Suppressor macrophage treated with lipopolysaccharide for 4 hours (primary cell): ENCODE data around the gene KRTAP5-1.
"Not testable (repeated sequence)": the region's sequence is repeated elsewhere in the genome, so short reads cannot be mapped to it uniquely, and the experiment has no call there.

ENCODE experiments used
- DNase-seq: peaks from one replicate; pipeline ENCODE4 v3.0.0-alpha.2; 2020

The KRTAP5-1 gene

DNA sequence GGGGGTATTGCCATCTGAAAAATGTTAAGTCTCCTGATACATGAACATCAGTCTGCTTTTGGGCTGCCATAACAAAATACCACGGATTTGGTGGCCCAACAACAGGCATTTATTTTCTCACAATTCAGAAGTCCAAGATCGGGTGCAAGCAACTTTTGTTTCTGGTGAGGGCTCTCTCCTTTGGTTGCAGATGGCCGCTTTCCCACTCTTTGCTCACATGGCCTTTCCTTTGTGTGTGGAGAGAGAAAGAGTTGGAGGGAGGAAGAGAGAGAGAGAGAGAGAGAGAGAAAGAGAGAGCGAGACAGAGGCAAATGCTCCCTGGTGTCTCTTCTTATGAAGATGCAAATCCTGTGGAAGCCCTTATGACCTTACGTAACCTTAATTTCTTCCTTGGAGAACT is 15.5 kb upstream of the KRTAP5-1 start:
- no peak for DNase-seq

DNA sequence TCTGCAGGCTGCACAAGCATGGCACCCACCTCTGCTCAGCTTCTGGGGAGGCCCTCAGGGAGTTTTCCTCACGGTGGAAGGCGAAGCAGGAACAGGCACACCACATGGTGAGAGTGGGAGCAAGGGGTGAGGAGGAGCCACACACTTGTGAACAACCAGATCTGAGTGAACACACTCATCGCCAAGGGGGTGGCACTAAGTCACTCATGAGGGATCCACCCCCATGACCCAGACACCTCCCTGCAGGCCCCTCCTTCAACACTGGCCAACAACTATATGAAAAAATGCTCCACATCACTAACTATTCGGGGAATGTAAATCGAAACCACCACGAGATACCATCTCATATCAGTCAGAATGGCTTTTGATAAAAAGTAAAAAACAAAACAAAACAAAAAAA is 13.7 kb upstream of the KRTAP5-1 start:
- DNase-seq, result no peak

DNA sequence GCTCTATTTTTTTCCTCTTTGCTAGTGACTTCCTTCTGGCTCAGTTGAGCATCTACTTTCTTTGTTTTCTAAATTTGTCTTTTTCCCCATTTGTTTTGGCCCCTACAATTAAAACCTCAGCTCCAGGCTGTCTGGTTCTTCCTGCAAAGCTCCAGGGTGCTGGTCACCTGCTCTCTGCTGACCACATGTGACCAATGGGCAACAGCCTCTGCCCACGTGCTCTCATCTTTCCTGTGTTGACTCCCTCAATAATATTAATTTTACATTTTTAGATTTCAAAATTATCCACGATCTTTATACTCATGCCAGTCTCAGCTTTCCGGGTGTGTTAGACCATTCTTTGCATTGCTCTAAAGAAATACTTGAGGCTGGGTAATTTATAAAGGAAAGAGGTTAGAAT is 13.3 kb upstream of the KRTAP5-1 start:
- DNase-seq, result not testable (repeated sequence)

DNA sequence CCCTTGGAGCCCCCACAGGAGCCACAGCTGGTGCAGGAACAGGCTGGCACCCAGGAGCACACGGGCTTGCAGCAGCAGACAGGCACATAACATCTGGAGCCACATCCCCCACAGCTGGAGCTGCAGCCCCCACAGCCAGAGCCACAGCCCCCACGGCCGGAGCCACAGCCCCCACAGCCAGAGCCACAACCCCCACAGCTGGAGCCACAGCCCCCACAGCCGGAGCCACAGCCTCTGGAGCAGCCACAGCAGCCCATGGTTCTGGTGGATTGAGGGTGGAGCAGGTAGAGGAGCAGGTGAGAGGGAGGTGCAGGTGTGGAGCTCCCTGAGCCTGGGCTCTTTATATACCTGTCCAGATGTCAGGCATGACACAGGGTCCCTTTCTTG is 12.9 kb upstream of the KRTAP5-1 start, which contains the start of gene KRTAP5-2:
KRTAP5-2 (minus strand) TSS at position 301 of the 387 bp plus-strand sequence; CDS start at position 257, 44 bp downstream.
- DNase-seq, result no peak

DNA sequence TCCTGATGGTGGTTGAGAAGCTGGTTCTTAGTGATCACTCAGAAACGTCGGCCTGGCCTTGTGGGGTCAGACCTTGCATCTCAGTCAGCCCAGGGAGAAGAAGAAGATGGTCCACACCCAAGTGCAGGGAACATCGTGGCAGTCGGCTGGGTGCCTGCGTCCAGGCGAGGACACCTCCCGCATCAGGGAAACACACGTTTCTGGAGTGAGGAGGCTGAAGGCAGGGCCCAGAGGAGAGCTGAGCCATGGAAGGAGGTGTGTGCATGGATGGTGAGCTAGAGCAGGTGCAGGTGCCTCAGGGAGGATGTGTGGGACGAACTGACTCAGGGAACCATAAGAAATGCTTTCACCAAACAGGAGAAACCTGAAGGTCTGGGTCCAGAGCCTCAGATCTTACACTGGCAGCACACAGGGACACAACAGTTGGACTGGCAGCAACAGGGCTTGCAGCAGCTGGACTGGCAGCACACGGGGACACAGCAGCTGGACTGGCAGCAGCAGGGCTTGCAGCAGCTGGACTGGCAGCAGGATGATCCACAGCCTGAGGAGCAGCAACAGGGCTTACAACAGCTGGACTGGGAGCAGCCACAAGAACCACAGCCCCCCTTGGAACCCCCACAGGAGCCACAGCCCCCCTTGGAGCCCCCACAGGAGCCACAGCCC is 12.4 kb upstream of the KRTAP5-1 start:
- DNase-seq, result no peak

DNA sequence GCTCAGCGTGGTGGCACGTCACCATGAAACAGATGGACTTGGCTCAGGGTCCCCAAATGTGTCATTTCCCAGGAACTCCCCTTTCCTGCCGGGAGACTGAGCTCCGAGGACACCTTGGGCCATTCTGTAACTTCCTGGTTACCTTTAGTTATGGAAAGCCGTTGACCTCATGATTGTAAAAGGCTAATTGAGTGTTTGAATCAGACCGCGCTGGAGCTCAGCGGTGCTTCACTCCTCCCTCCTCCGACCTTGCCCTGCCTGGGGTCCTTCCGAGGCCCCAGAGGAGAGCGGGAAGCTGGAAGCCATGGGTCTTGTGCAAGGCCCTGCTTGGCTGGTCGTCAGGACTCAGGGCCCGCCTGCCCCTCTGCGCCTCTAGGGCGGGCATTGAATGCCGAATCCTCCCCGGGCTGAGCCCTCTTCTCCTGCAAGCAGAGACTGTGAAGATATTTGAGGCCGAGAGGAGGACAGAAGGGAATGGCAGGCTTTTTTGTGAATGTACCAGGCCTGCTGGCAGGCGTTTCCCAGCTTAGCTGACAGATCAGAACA is 11.6 kb upstream of the KRTAP5-1 start:
- DNase-seq, result not testable (repeated sequence)

DNA sequence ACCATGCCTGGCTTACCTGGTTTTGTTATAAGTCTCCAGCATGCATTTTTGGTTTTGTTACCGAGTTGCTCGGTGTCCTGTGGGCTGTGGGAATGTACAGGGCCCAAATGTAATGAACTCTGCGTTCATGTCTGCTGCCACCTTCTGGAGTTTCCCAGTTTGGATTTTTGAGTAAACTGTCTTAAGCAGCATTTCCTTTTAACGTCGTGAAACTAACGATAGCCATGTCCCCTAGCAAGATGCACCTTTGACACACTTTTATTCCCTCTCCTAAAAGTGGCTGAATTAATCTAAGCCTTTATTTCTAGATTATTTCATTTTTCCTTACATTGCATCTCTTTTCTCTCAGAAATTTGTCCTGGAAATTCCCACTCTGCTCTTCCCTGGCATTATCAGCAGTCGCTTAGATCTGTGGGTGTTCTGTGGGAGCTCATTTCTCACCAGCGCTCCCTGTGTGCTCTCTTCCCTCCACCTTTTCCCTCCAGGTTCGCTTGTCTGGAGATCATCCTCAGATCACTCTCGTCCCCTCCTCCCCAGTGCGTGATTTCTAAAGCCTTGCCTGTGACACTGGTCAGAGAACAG is 11.0 kb upstream of the KRTAP5-1 start:
- not testable (repeated sequence) for DNase-seq

DNA sequence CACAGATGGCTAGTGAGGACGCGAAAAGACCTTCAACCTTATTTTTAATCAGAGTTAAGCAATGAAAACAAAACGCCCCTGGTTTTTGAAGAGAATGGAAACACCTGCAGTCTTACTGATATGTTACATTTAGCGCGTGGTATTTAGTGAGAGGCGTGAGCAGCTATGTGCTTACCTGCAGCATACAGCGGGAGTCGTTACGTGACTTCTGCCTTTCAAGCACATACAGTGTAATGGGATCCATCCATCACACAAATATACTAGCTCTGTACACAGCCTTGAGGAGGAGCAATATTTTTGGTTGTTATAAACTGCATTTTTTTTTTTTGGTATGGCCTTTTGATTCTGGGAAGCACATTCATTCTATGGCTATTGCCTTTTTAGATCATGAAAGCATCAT is 7.5 kb upstream of the KRTAP5-1 start:
- no peak for DNase-seq

DNA sequence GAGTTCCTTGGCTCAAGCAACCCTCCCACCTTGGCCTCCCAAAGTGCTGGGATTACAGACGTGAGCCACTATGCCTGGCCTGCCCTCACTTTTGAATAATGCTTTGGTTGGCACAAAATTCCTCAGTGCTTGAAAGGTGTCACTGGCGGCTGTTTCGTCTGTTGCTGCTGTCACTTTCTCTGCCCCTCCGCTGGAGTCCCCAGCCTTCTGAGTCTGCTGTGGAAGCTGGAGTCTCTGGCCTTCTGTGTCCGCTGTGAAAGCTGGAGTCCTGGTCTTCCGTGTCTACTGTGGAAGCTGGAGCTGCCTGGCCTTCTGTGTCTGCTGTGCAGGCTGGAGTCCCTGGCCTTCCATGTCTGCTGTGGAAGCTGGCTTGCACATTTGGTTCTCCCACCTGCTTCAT is 4.9 kb upstream of the KRTAP5-1 start:
- no peak for DNase-seq

DNA sequence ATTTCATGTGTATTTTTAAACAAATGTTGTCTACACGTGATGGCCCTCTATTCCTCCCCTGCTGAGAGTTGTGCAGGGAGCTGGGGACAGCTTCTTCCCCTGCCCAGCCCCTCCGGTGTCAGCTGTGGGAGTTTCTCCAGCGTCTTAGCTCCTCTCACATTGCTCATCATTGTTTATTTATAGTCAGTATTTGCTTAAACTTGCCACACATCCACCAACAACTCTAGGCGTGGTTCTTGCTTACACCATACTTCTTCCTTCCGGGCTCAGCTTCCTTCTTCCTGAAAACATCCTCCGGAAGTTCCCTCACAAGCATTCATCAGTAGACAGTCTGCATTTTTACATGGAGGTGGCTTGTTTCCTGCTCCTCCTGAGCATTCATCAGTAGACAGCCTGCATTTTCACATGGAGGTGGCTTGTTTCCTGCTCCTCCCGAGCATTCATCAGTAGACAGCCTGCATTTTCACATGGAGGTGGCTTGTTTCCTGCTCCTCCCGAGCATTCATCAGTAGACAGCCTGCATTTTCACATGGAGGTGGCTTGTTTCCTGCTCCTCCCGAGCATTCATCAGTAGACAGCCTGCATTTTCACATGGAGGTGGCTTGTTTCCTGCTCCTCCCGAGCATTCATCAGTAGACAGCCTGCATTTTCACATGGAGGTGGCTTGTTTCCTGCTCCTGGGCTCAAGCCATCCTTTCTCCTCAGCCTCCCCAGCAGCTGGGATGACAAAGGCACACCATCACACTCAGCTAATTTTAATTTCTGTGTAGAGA is 4.3 kb upstream of the KRTAP5-1 start:
- peak; percentile 82 for DNase-seq

DNA sequence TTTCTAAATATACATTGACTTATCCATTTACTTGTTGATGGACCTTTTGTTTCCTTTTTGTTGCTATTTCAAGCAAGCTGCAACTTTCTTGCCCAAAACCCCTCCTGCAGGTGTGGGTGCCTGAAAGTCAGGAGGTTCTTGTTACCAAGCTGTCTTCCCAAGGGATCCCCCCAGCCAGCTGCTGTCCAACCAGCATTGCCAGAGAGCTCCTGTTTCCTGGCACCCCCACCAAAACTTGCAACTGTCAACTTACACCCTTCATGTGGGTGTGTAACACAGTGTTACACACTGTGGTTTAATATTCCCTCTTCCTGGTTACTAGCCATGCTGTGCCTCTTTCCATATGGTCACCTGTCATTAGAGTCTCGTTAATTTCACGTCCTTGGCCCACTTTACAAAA is 1.6 kb upstream of the KRTAP5-1 start:
- no peak for DNase-seq

DNA sequence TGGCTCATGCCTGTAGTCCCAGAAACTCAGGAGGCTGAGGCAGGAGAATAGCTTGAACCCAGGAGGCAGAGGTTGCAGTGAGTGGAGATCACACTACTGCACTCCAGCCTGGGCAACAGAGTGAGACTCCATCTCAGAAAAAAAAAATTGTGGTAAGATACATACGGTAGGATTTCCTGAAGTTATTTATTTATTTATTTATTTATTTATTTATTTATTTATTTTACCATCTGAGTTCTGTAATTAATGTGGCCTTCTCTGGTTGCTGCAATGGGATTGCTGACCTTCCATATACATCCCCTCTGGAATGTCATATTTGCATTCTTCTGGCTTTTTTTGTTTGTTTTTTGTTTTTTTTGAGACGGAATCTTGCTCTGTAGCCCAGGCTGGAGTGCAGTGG is 2.2 kb downstream of the KRTAP5-1 start:
- DNase-seq, result not testable (repeated sequence)

DNA sequence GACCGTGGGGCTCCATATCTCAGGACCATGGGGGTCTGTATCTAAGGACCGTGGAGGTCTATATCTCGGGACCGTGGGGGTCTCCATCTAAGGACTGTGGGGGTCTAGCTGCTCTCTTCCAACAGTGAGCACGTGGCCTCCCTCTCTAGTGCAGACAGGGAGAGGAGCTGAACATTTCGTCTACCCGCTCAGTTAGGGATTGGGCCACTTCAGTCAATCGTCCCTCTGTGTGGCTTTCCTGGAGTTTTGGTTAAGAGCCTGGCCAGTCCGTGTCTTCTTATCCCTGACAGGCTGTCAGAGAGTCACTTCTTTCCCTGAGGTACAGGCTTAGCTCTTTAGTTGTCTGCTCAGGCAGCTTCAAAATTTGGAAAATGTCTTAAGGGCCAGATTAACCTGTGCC is 3.1 kb downstream of the KRTAP5-1 start:
- DNase-seq, result no peak

DNA sequence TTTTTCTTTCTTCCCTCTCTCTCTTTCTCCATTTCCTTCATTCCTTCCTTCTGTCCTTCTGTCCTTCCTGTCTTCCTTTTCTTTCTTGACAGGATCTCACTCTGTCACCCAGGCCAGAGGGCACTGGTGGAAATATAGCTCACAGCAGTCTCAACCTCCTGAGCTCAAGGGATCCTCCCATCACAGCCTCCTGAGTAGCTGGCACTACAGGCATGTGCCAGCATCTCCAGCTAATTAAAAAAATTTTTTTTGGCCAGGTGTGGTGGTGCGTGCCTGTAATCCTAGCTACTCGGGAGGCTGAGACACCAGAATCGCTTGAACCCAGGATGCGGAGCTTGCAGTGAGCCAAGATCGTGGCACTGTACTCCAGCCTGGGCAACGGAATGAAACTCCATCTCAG is 8.3 kb downstream of the KRTAP5-1 start:
- DNase-seq, result no peak

DNA sequence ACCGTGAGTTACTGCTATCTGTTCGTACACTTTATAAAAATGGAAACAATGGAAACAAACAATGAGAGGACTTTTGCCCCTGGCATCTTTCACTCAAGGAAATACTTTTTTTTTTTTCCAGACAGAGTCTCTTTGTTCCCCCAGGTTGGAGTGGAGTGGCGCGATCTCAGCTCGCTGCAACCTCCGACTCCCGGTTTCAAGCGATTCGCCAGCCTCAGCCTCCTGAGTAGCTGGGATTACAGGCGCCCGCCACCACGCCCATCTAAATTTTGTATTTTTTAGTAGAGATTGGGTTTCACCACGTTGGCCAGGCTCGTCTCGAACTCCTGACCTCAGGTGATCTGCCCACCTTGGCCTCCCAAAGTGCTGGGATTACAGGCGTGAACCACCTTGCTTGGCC is 9.3 kb downstream of the KRTAP5-1 start:
- DNase-seq, result not testable (repeated sequence)

DNA sequence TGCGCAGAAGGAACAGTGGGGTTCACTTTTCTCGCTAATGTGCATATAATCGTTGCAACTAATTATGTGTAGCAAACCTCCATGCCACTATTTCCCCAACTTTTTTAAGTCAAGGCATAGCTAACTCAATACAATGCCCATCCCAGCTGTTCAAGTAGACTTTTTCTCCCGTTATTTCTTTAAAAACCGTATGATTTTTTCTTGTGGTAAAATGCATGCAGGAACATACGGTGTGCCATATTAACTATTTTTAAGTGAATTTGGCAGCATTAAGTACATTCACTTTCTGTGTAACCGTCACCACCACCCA is 10.2 kb downstream of the KRTAP5-1 start:
- DNase-seq, result no peak

DNA sequence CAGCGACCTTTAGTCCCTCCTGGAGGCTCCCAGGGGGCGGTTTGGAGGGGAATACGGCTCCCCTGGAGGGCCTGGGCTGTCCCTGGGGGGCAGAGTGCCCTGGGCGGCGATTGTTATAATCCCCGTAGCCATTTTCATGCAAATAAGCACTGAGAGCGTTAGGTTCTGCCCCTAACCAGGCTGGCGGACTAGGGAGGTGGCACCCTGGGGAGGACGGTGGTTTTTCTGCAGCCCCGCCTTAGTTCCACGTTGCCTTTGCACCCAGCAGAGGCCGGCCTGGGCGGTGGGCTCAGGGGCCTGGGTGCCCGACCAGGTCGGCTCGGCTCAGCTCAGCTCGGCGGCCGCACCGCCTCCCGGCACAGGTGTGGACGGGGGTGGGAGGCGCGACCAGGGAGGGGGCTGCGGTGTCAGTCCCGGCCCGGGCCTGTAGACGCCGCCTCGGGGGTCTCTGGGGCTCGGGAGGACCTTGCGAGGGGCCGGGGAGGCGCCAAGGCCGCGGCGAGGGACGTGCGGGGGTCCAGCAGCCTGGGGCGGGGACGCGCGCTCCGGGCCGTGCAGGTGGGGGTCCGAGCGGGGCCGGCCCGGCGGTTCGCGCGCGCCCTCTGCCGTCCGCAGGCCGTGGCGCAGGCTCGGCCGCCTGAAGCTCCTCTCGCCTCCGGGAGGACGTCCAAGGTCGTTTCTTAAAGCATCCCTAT is 10.7 kb downstream of the KRTAP5-1 start:
- peak; percentile 64 for DNase-seq

DNA sequence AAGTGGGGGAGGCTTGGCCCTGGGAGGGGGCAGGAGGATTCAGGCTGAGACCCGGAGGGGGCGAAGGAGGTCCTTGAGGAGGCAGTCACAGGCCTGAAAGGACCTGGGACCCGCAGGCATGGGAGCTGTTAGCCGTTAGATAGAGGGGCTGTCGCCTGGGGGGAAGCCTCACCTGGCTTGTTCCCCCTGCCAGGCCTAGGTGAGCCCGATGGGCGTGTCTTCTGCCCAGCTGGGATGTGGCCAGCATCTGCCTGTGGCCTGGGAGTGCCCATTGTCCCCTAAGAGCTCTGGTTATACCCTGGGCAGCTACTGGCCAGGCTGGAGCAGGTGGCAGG is 11.2 kb downstream of the KRTAP5-1 start:
- no peak for DNase-seq

DNA sequence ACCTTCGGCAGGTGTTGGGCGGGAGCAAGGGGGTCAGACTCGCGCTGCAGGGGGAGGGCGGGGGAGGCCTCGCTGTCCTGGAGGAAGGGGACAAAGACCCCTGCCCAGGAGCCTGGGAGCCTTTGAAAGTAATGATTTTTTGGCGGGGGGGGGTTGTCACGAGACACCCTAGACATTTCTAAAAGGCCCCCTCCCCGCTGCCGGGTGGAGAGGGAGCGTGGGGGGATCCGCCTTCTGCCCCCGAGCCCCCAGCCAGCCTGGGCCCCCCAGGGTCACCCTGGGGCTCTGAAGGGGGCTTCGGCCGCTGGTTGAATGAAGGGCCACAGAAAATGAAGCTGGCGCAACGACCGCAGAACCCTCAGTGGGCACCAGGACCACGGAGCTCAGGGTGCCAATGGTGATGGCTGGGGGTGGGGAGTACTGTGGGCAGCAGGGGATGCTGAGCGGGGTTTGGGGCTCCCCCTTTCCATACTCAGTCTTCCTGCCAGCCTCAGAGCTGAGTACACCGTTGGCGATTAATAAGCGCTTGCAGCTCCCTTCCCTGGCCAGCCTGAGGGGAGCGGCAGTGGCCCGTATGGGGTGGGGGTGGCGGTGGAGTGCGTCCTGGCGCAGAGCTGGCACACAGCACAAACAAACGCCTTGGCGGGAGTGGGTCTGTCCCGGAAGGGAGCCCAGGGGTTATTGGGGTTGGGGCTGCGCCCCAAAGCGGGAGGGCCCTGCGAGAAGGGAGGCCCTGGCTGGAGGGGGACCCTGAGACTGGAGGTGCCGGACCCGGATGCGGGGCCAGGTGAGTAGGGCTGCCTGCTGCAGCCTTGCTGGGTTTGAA is 11.8 kb downstream of the KRTAP5-1 start:
- DNase-seq, result no peak

DNA sequence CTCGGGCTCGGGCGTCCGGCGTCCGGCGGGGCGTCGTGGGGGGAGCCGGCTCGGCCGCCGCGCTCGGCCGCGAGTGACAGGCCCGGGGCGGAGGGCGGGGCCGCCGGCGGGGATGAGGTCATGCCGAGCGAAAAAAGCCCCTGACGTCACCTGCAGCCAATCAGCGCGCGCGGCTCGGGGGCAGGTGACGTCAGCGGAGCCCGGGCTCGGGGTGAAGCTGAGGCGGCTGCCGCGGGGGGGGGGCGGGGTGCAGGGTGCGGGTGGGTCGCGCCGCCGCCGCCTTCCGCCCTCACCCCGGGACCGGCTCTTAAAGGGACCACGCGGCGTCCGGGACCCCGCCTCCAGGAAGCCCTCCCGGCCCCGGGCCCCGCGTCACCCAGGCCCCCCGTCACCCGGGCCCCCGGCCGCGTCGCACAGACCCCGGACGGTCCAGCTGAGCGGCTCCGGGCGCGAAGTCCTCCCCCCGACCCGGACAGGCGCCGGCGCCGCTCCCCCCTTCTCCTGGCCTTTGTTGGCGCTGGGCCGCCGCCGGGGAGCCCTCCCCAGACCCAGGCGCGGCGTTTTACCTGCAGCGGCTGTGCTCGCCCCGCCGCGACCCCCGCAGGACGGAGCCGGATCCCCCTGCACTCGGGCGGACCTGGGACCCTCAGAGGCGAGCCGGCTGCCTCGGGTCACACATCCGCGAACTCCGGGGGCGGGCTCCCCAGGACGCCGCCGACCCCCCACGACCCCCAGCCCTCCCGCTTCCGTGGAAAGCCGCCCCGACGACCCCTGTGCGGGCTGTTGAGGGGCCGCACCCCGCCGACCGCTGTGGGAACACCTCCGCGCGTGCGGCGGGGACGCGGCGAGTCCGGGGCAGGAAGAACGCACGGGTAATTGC is 12.6 kb downstream of the KRTAP5-1 start, which contains the start of gene DUSP8:
DUSP8 (minus strand) TSS at position 75 of the 880 bp plus-strand sequence. CDS start 6,445 bp downstream, outside the sequence.
- DNase-seq, result peak; percentile 93

DNA sequence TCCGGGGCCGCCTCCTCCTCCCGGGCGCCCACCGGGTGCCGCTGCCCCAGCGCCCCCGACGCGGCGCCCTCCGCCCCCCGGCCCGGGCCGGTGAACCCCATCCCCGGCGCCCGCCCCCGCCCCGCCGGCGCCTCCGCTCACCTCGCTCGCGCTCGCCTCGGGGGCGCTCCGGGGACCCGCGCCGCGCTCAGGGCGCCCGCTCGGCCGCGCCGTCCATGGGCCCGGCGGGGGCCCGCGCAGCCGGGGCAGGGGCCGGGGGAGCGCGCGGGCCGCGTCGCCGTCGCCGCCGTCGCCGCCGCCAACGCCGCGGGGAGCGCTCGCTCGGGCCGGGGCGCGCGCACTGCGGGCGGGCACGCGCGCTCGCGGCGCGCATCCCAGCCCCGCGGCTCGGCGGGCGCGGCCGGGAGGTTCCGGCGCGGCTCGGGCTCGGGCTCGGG is 13.3 kb downstream of the KRTAP5-1 start:
- DNase-seq, result no peak
